ENCODE measurements around the gene CEP97. TPM values are rescaled to one million over a fixed set of nuclear protein-coding genes. Genes with fewer than 3 reads are reported as not detected.
"Not testable (repeated sequence)": the region's sequence is repeated elsewhere in the genome, so short reads cannot be mapped to it uniquely, and the experiment has no call there.

CEP97 gene
- total RNA-seq, 4 donors from 2014 or later: 1.1 to 22.1 (median 6.1) TPM

DNA sequence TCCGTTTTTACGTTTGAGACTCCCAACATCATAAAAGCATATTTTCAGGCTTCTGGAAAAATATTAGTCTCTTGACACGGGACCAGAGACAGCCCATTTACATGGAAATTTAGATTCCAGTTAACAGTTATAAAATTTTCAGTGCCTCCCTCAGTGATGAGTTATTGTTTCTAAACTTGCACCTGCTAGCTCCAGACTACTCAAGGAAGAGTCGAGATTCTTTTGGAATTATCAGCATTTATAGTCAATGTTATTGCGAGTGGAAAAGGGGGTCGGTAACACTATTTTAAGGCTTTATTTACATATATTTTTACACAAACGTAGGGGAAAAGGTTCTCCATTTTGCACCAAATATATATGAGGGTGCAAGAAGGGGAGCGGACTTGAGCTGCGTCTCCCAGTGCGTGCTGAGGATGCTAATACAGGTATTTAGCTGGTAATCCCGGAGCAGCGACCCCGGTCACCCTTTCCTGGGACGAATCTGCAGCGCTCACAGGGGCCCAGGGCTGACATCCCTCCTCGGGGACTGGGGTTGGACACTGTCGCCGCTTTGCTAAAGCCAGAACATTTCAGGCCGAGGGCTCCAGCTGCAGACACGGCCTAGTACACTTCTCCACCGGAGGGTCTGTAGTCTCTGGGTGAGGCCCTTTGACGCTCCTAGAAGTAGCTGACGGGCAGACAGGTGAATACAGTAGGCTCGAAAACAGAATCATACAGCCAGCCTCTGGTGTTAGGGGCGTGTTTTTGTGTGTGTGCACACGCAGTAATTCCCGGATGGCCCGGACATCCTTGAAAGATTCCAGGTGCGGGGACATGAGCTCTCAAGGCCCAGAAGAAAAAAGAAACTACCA is 46.8 kb upstream of the CEP97 start:
- intact Hi-C loops (cut with DNase I; ENCODE audit: low total_unique reads): no loop called here

GRCh38 chr3:101678837-101679236 is 45.6 kb upstream of the CEP97 start:
- 70 to 80% methylated on average over 2 of the region's 2 CpGs for WGBS, 2 donors (ENCODE audit: low coverage in 1 of 2)

More for the DNA sequence above, 46.8 kb upstream of the CEP97 start:
- no peaks in the 10 kb centered on the region for H3K27me3 ChIP-seq
- peaks cover 0 to 25% (median 7%) of the 10 kb centered on the region in 4 donors for H3K36me3 ChIP-seq
- H3K27ac ChIP-seq: peak overlapping the region; percentile 98 to 100 (median 98)
- in situ Hi-C loops (cut with MboI; ENCODE audit: low pct_ligation_motif_present in 1 of 4, low pct_unique_long_range_greater_than_20kb in 1 of 4, low sequenced_read_pairs in 3 of 4): no loop called here
- TF ChIP-seq POLR2A (IDR thresholded peaks at IDR 0.05) (no peak), EP300 (IDR thresholded peaks at IDR 0.05; ENCODE audit: low read depth) (no peak), POLR2AphosphoS5 (IDR thresholded peaks at IDR 0.05) (no peak)
- TF ChIP-seq, protein P1, sequence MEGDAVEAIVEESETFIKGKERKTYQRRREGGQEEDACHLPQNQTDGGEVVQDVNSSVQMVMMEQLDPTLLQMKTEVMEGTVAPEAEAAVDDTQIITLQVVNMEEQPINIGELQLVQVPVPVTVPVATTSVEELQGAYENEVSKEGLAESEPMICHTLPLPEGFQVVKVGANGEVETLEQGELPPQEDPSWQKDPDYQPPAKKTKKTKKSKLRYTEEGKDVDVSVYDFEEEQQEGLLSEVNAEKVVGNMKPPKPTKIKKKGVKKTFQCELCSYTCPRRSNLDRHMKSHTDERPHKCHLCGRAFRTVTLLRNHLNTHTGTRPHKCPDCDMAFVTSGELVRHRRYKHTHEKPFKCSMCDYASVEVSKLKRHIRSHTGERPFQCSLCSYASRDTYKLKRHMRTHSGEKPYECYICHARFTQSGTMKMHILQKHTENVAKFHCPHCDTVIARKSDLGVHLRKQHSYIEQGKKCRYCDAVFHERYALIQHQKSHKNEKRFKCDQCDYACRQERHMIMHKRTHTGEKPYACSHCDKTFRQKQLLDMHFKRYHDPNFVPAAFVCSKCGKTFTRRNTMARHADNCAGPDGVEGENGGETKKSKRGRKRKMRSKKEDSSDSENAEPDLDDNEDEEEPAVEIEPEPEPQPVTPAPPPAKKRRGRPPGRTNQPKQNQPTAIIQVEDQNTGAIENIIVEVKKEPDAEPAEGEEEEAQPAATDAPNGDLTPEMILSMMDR (IDR thresholded peaks at IDR 0.05): no peak
- peaks cover 11 to 27% (median 19%) of the 10 kb centered on the region in 4 donors for H3K4me1 ChIP-seq
- DNase-seq: no peak
- 3 to 56% methylated on average over 9 to 28 of the region's 29 CpGs for WGBS, 2 donors (ENCODE audit: low coverage in 1 of 2)
- no peaks in the 10 kb centered on the region for H3K9me3 ChIP-seq
- H3K4me3 ChIP-seq: peak overlapping the region in 3 of 4 donors; percentile 80 to 93 (median 90)

GRCh38 chr3:101680466-101680865 is 43.9 kb upstream of the CEP97 start:
- in situ Hi-C loops (cut with MboI; ENCODE audit: low pct_ligation_motif_present in 1 of 4, low pct_unique_long_range_greater_than_20kb in 1 of 4, low sequenced_read_pairs in 3 of 4): loop anchor here in 1 of 4 donors (10.0 kb wide), 1 partner anchor 116 kb away; the partner anchor contains the start of gene TRMT10C
- no peak overlapping the region for H3K27ac ChIP-seq
- peaks cover 0 to 33% (median 12%) of the 10 kb centered on the region in 4 donors for H3K36me3 ChIP-seq
- no peaks in the 10 kb centered on the region for H3K9me3 ChIP-seq
- peaks cover 17 to 38% (median 32%) of the 10 kb centered on the region in 4 donors for H3K4me1 ChIP-seq
- TF ChIP-seq EP300 (IDR thresholded peaks at IDR 0.05; ENCODE audit: low read depth): no peak
- 79 to 90% methylated on average over 2 to 4 of the region's 4 CpGs for WGBS, 2 donors (ENCODE audit: low coverage in 1 of 2)
- H3K27me3 ChIP-seq: no peaks in the 10 kb centered on the region
- intact Hi-C loops (cut with DNase I; ENCODE audit: low total_unique reads): no loop called here
- no peak overlapping the region for H3K4me3 ChIP-seq
- no peak for DNase-seq

More at GRCh38 chr3:101678837-101679236, 45.6 kb upstream of the CEP97 start:
- DNase-seq; intact Hi-C loops (cut with DNase I; ENCODE audit: low total_unique reads); H3K4me3 ChIP-seq; H3K27me3 ChIP-seq; H3K9me3 ChIP-seq; in situ Hi-C loops (cut with MboI; ENCODE audit: low pct_ligation_motif_present in 1 of 4, low pct_unique_long_range_greater_than_20kb in 1 of 4, low sequenced_read_pairs in 3 of 4); H3K27ac ChIP-seq: not testable (repeated sequence)
- Histone ChIP-seq H3K36me3 (peaks cover 0 to 33% (median 10%) of the 10 kb centered on the region in 4 donors), H3K4me1 (peaks cover 16 to 34% (median 24%) of the 10 kb centered on the region in 4 donors)

DNA sequence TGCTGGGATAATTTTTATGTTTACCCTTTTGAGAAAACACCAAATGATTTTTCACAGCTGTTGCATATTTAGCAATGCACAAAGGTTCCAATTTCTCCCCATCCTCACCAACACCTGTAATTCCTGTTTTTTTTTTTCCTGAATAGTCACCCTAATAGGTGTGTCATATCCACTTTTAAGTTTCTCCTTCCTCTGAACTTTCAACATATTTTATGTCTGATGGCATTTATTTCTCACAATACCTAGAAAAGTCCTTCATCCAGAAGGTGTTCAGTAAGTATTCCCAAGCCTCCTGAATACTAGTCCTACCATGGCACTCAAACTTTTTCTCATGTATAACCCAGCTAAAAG is 39.4 kb upstream of the CEP97 start:
- TF ChIP-seq, protein P1 (IDR thresholded peaks at IDR 0.05): no peak
- TF ChIP-seq POLR2A (IDR thresholded peaks at IDR 0.05) (no peak), POLR2AphosphoS5 (IDR thresholded peaks at IDR 0.05) (no peak), EP300 (IDR thresholded peaks at IDR 0.05; ENCODE audit: low read depth) (no peak)
- Histone ChIP-seq H3K27me3 (no peaks in the 10 kb centered on the region), H3K4me1 (peaks cover 12 to 32% (median 29%) of the 10 kb centered on the region in 4 donors), H3K9me3 (no peaks in the 10 kb centered on the region), H3K4me3 (peak overlapping the region; percentile 41 to 88 (median 54)), H3K36me3 (peaks cover 0 to 33% (median 12%) of the 10 kb centered on the region in 4 donors), H3K27ac (peak overlapping the region; percentile 89 to 92 (median 90))
- intact Hi-C loops (cut with DNase I; ENCODE audit: low total_unique reads): no loop called here
- no peak for DNase-seq
- in situ Hi-C loops (cut with MboI; ENCODE audit: low pct_ligation_motif_present in 1 of 4, low pct_unique_long_range_greater_than_20kb in 1 of 4, low sequenced_read_pairs in 3 of 4): loop anchor here in 1 of 4 donors (10.0 kb wide), 1 partner anchor 120 kb away; the partner anchor contains the start of gene TRMT10C

- TF ChIP-seq, protein P1 (IDR thresholded peaks at IDR 0.05): no peak
- no peak for DNase-seq
- in situ Hi-C loops (cut with MboI; ENCODE audit: low pct_ligation_motif_present in 1 of 4, low pct_unique_long_range_greater_than_20kb in 1 of 4, low sequenced_read_pairs in 3 of 4) (loop anchor here in 1 of 4 donors (10.0 kb wide), 1 partner anchor 121 kb away; the partner anchor contains the start of gene TRMT10C), intact Hi-C loops (cut with DNase I; ENCODE audit: low total_unique reads) (no loop called here)
- Histone ChIP-seq H3K27me3 (no peaks in the 10 kb centered on the region), H3K4me1 (peaks cover 12 to 32% (median 29%) of the 10 kb centered on the region in 4 donors), H3K4me3 (peak overlapping the region; percentile 41 to 88 (median 54)), H3K27ac (peak overlapping the region; percentile 89 to 92 (median 90)), H3K36me3 (peaks cover 0 to 25% (median 12%) of the 10 kb centered on the region in 4 donors), H3K9me3 (no peaks in the 10 kb centered on the region)
- 4 to 7% methylated on average over 4 to 11 of the region's 11 CpGs for WGBS, 2 donors (ENCODE audit: low coverage in 1 of 2)
These were observed 38.5 kb upstream of the CEP97 start for GRCh38 chr3:101685870-101686307.
